Bronchial epithelial cell (primary cell): ENCODE measurements around the gene CCDC88C. TPM values are rescaled to one million over a fixed set of nuclear protein-coding genes. Genes with fewer than 3 reads are reported as not detected.

ENCODE experiments used
- DNase-seq: peaks from one replicate; pipeline ENCODE4 v3.0.0-alpha.2; 2010; ENCODE audit warnings: low read depth
- FAIRE-seq: peaks from 2 replicates; lab custom pipeline; 2011; peaks lifted over from hg19 to GRCh38; lab: Jason Lieb, UNC
- H3K27me3 ChIP-seq: 2 replicates; pipeline ENCODE4 v1.5.1; 2011; ENCODE audit warnings: low read length; ENCODE audit not compliant: control insufficient read depth, insufficient read depth
- H3K36me3 ChIP-seq: 2 replicates; pipeline ENCODE4 v1.5.1; 2011; ENCODE audit warnings: low read length; ENCODE audit not compliant: control insufficient read depth, insufficient read depth
- H3K4me3 ChIP-seq: 2 replicates; pipeline ENCODE4 v1.5.1; 2011; ENCODE audit warnings: mild to moderate bottlenecking, low read depth, low read length, control low read depth
- CTCF ChIP-seq: IDR thresholded peaks from 2 replicates; pipeline ENCODE4 v1.5.1; 2011; ENCODE audit warnings: mild to moderate bottlenecking, moderate library complexity, low read length, control low read depth, inconsistent platforms; ENCODE audit not compliant: insufficient read depth, severe bottlenecking
- total RNA-seq: library from RNA; depleted of rRNA; stranded (reverse); fragments of >200 nt; gene quantifications from 2 replicates; pipeline ENCODE4 v1.2.1, GENCODE V29; 2014

Gene CCDC88C
- total RNA-seq, 1 donor from 2014 or later, result 21.3 TPM

- TF ChIP-seq CTCF, result peak; percentile 74
- no peak overlapping the region for H3K4me3 ChIP-seq
- FAIRE-seq, result no peak
- peak; percentile 66 for DNase-seq
- no peaks in the 10 kb centered on the region for H3K27me3 ChIP-seq
- H3K36me3 ChIP-seq, result peaks cover 12% of the 10 kb centered on the region
These were observed 131.1 kb downstream of the CCDC88C start for GRCh38 chr14:91286530-91286937.

GRCh38 chr14:91284791-91285548, 132.7 kb downstream of the CCDC88C start:
- DNase-seq, result no peak
- no peaks in the 10 kb centered on the region for H3K27me3 ChIP-seq
- H3K4me3 ChIP-seq, result no peak overlapping the region
- peak; percentile 18 for FAIRE-seq
- TF ChIP-seq CTCF, result no peak
- H3K36me3 ChIP-seq, result peaks cover 14% of the 10 kb centered on the region

- H3K36me3 ChIP-seq, result peaks cover 14% of the 10 kb centered on the region
- FAIRE-seq, result no peak
- H3K4me3 ChIP-seq, result no peak overlapping the region
- no peak for TF ChIP-seq CTCF
- DNase-seq, result peak; percentile 43
- no peaks in the 10 kb centered on the region for H3K27me3 ChIP-seq
These were observed 133.4 kb downstream of the CCDC88C start for GRCh38 chr14:91284146-91284790.

GRCh38 chr14:91283666-91284065, 134.0 kb downstream of the CCDC88C start:
- TF ChIP-seq CTCF, result no peak
- DNase-seq (no peak), FAIRE-seq (no peak)
- H3K27me3 ChIP-seq, result no peaks in the 10 kb centered on the region
- H3K36me3 ChIP-seq, result peaks cover 14% of the 10 kb centered on the region
- no peak overlapping the region for H3K4me3 ChIP-seq

- FAIRE-seq (no peak), DNase-seq (no peak)
- TF ChIP-seq CTCF, result no peak
- H3K27me3 ChIP-seq, result no peaks in the 10 kb centered on the region
- peaks cover 14% of the 10 kb centered on the region for H3K36me3 ChIP-seq
- H3K4me3 ChIP-seq, result no peak overlapping the region
These were observed 134.5 kb downstream of the CCDC88C start for GRCh38 chr14:91282954-91283645.
